Transverse colon (tissue), 4 donors: Measurements from ENCODE around the gene FBXL5. TPM values are rescaled to one million over a fixed set of nuclear protein-coding genes. Genes with fewer than 3 reads are reported as not detected.
A peak's percentile ranks its signal among the peaks of the same experiment; 100 is the strongest.

Experiments used
- DNase-seq: peaks from one replicate; pipeline ENCODE4 v3.0.0-alpha.2; 2019
- H3K27ac ChIP-seq, 4 donors: fragments of 200-600 bp; sonication (generic); 2 replicates each; pipeline ENCODE4 v1.5.1; 2016 to 2018; ENCODE audit warnings: inconsistent platforms in 4 of 4
- H3K27me3 ChIP-seq: fragments of 200-600 bp; sonication (generic); 2 replicates; pipeline ENCODE4 v1.5.1; 2017; ENCODE audit warnings: inconsistent platforms
- H3K36me3 ChIP-seq, 4 donors: fragments of 200-600 bp; sonication (generic); 2 replicates each; pipeline ENCODE4 v1.5.1; 2017 to 2019; ENCODE audit warnings: inconsistent platforms in 4 of 4
- H3K4me1 ChIP-seq, 4 donors: fragments of 200-600 bp; sonication (generic); 2 replicates each; pipeline ENCODE4 v1.5.1; 2017 to 2020; ENCODE audit warnings: inconsistent platforms in 4 of 4
- H3K4me3 ChIP-seq, 4 donors: fragments of 200-600 bp; sonication (generic); 1 replicate in 1 of 4; 2 replicates in 3 of 4; pipeline versions ENCODE4 v1.5.1 to v1.6.1; 2017 to 2019; ENCODE audit warnings: inconsistent platforms in 4 of 4
- H3K9me3 ChIP-seq, 2 donors: fragments of 200-600 bp; sonication (generic); 2 replicates each; pipeline ENCODE4 v1.5.1; 2017 to 2019; ENCODE audit warnings: inconsistent platforms in 2 of 2
- CTCF ChIP-seq, 5 experiments: fragments of 200-600 bp in 3 of 5; fragments of 450-650 bp in 2 of 5; sonication (generic) in 3 of 5; IDR thresholded peaks; 1 replicate in 2 of 5; 2 replicates in 3 of 5; pipeline ENCODE4 v1.5.1; 2016 to 2017; ENCODE audit warnings: antibody characterized with exemption in 5 of 5, inconsistent platforms in 3 of 5, mild to moderate bottlenecking in 2 of 5, moderate library complexity in 1 of 5
- EP300 ChIP-seq: sonication (generic); formaldehyde crosslinking; IDR thresholded peaks from one replicate; pipeline ENCODE4 v1.6.1; 2017; ENCODE audit warnings: antibody characterized with exemption, low read depth
- POLR2A ChIP-seq: fragments of 450-650 bp; IDR thresholded peaks from one replicate; pipeline ENCODE4 v1.6.1; 2016; ENCODE audit warnings: antibody characterized with exemption, mild to moderate bottlenecking, moderate library complexity
- POLR2AphosphoS5 ChIP-seq, 3 donors: sonication (generic); formaldehyde crosslinking; IDR thresholded peaks; one replicate each; pipeline ENCODE4 v1.6.1; 2016; ENCODE audit warnings: antibody characterized with exemption in 3 of 3
- WGBS, 2 donors: methylation state at CpG; one replicate each; pipeline ENCODE4 v1.1.5; 2018; ENCODE audit warnings: low coverage in 1 of 2; 5-methylcytosine and 5-hydroxymethylcytosine counted together
- in situ Hi-C, 4 donors: fragments of 200-750 bp; cut with MboI; loops; one replicate each; pipeline versions ENCODE4 v1.15.0 to v1.15.1; 2017; ENCODE audit warnings: low sequenced_read_pairs in 3 of 4, low pct_ligation_motif_present in 1 of 4, low pct_unique_long_range_greater_than_20kb in 1 of 4
- intact Hi-C: fragments of 100-400 bp; cut with DNase I; formaldehyde crosslinking; loops from one replicate; pipeline ENCODE4 v1.15.1; 2023; ENCODE audit warnings: low total_unique reads
- total RNA-seq, 4 donors: library from RNA; depleted of rRNA; stranded (reverse); fragments of >200 nt; gene quantifications; one replicate each; pipeline ENCODE4 v1.1.0, GENCODE V29; 2016

The FBXL5 gene
- total RNA-seq, 4 donors from 2014 or later = 31.8 to 141 (median 77.5) TPM

GRCh38 chr4:15667006-15667405, 11.8 kb upstream of the FBXL5 start:
- intact Hi-C loops = no loop called here
- no peaks in the 10 kb centered on the region for H3K27me3 ChIP-seq
- H3K36me3 ChIP-seq = no peaks in the 10 kb centered on the region
- no peak for TF ChIP-seq EP300
- no peak for TF ChIP-seq POLR2AphosphoS5 (IDR thresholded peaks at IDR 0.05)
- TF ChIP-seq CTCF (IDR thresholded peaks at IDR 0.05) = no peak
- no peak for TF ChIP-seq POLR2A
- 94 to 96% methylated on average over 4 of the region's 4 CpGs for WGBS, 2 donors
- H3K9me3 ChIP-seq = no peaks in the 10 kb centered on the region
- no peak for DNase-seq
- no peak overlapping the region for H3K27ac ChIP-seq
- no peak overlapping the region for H3K4me3 ChIP-seq
- H3K4me1 ChIP-seq = peaks cover 0 to 14% (median 3%) of the 10 kb centered on the region in 4 donors
- in situ Hi-C loops = no loop called here

DNA sequence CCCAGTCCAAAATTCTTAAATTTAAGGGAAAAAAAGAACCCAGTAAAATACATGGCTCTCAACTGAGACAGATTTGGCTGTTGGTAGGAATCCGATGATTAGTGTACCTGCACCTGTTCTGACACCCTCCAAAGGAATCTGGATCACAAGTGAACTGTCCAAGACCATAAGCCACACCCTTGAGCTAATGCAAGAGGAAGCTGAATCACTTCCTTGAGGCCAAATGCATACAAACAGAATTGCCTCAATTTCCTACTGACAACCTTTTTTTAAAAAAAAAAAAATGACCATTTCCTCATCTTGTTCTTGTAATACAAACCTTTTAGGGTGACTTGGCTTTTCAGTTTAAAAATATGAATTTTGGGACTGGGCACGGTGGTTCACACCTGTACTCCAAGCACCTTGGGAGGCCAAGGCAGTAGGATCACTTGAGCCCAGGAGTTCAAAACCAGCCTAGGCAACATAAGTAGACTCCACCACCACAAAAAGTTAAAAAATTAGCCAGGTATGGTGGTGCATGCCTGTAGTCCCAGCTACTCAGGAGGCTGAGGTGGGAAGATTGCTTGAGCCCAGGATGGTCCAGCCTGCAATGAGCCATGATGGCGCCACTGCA, 10.7 kb upstream of the FBXL5 start:
- WGBS, 2 donors = 78 to 84% methylated on average over 3 of the region's 3 CpGs
- no peak overlapping the region for H3K4me3 ChIP-seq
- DNase-seq = peak; percentile 25
- H3K36me3 ChIP-seq = no peaks in the 10 kb centered on the region
- TF ChIP-seq EP300 (no peak), POLR2A (no peak), POLR2AphosphoS5 (IDR thresholded peaks at IDR 0.05) (peak in 1 of 3 donors; percentile 11), CTCF (IDR thresholded peaks at IDR 0.05) (no peak)
- intact Hi-C loops = no loop called here
- in situ Hi-C loops = no loop called here
- H3K27ac ChIP-seq = peak overlapping the region; percentile 55 to 73 (median 62)
- peaks cover 0 to 14% (median 3%) of the 10 kb centered on the region in 4 donors for H3K4me1 ChIP-seq
- no peaks in the 10 kb centered on the region for H3K9me3 ChIP-seq
- H3K27me3 ChIP-seq = no peaks in the 10 kb centered on the region

- intact Hi-C loops = loop anchor here (5.0 kb wide), 1 partner anchor 408 kb away; no protein-coding TSS in a partner anchor
- no peaks in the 10 kb centered on the region for H3K9me3 ChIP-seq
- H3K4me3 ChIP-seq = no peak overlapping the region
- in situ Hi-C loops = no loop called here
- WGBS, 2 donors = 89 to 93% methylated on average over 4 to 5 of the region's 5 CpGs
- H3K4me1 ChIP-seq = peaks cover 0 to 6% (median 5%) of the 10 kb centered on the region in 4 donors
- TF ChIP-seq POLR2A (no peak), POLR2AphosphoS5 (IDR thresholded peaks at IDR 0.05) (no peak), CTCF (IDR thresholded peaks at IDR 0.05) (no peak), EP300 (no peak)
- no peak for DNase-seq
- peak overlapping the region in 1 of 4 donors; percentile 21 for H3K27ac ChIP-seq
- H3K27me3 ChIP-seq = no peaks in the 10 kb centered on the region
- no peaks in the 10 kb centered on the region for H3K36me3 ChIP-seq
These were observed 4.8 kb upstream of the FBXL5 start for GRCh38 chr4:15659768-15660570.

GRCh38 chr4:15658781-15659180, 3.6 kb upstream of the FBXL5 start:
- H3K9me3 ChIP-seq = no peaks in the 10 kb centered on the region
- no peak overlapping the region for H3K4me3 ChIP-seq
- 91 to 94% methylated on average over 2 of the region's 2 CpGs for WGBS, 2 donors
- H3K4me1 ChIP-seq = peaks cover 0 to 12% (median 9%) of the 10 kb centered on the region in 4 donors
- no peak overlapping the region for H3K27ac ChIP-seq
- no peaks in the 10 kb centered on the region for H3K27me3 ChIP-seq
- no peak for TF ChIP-seq CTCF (IDR thresholded peaks at IDR 0.05)
- TF ChIP-seq EP300 = no peak
- TF ChIP-seq POLR2A = no peak
- no peak for TF ChIP-seq POLR2AphosphoS5 (IDR thresholded peaks at IDR 0.05)
- intact Hi-C loops = loop anchor here (5.0 kb wide), 1 partner anchor 406 kb away; no protein-coding TSS in a partner anchor
- in situ Hi-C loops = no loop called here
- no peaks in the 10 kb centered on the region for H3K36me3 ChIP-seq
- no peak for DNase-seq
